Nephron progenitor cell (in vitro differentiated cells): ENCODE measurements around the gene IGSF6.
A peak's percentile ranks its signal among the peaks of the same experiment; 100 is the strongest.
"Not testable (repeated sequence)": the region's sequence is repeated elsewhere in the genome, so short reads cannot be mapped to it uniquely, and the experiment has no call there.

Experiments
- DNase-seq: peaks from one replicate; pipeline ENCODE4 v3.0.0; 2021
- H3K27ac Mint-ChIP-seq: 2 replicates; pipeline ENCODE4 v1.8.0; 2021; ENCODE audit warnings: mild to moderate bottlenecking, moderate library complexity, mixed read lengths
- H3K27me3 Mint-ChIP-seq: 2 replicates; pipeline ENCODE4 v1.8.0; 2021; ENCODE audit warnings: mild to moderate bottlenecking, low read depth, mixed read lengths; ENCODE audit not compliant: poor library complexity
- H3K36me3 Mint-ChIP-seq: 2 replicates; pipeline ENCODE4 v1.8.0; 2021; ENCODE audit warnings: low read depth, mixed read lengths
- H3K4me1 Mint-ChIP-seq: 2 replicates; pipeline ENCODE4 v1.8.0; 2021; ENCODE audit warnings: mixed read lengths
- H3K4me3 Mint-ChIP-seq: 2 replicates; pipeline ENCODE4 v1.8.0; 2021; ENCODE audit warnings: mild to moderate bottlenecking, moderate library complexity, mixed read lengths
- H3K9me3 Mint-ChIP-seq: 2 replicates; pipeline ENCODE4 v1.8.0; 2021; ENCODE audit warnings: mild to moderate bottlenecking, moderate library complexity, mixed read lengths
- TF ChIP-seq, protein P1 (sequence below): fragments of 200-600 bp; sonication (generic); IDR thresholded peaks from 2 replicates; pipeline ENCODE4 v1.5.0; 2021; ENCODE audit warnings: antibody characterized with exemption

Gene IGSF6

DNA sequence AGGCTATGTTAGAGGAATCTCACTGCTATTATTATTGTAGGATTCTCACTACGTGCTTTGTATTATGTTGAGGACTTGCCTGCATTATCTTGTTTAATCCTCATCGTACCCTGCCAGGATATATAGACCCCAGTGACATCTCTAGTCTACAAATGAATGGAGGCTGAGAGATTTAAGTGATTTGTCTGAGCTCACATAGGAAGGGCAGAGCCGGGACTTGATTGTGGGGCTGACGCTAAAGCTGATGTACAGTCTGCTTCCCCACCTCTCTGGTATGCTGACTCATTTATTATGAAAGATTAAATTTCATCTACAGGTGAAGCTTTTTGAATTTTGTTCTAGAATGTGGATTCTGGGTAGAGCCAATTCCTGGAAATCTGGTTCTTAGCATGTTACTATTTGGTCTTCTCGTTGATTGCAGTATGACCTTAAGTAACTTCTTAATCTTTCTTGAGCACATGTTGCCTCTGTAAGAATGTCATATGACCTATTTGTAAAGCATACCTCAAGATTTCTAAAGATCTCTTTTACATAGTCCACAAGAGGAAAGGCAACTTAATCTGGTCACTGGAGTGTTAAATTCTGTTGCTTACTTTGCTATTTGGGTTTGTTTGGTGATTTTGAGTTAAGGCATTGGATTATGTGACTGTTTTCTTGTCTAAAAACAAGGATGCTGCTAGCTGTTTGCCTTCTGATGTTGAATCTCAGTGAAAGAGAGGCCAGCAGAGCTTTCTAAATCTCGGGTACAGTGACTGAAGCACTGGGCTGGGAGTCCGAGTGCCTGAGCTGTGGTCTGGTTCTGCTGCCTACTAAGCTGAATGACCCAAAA lies 40.6 kb downstream of the IGSF6 start:
- TF ChIP-seq, protein P1, sequence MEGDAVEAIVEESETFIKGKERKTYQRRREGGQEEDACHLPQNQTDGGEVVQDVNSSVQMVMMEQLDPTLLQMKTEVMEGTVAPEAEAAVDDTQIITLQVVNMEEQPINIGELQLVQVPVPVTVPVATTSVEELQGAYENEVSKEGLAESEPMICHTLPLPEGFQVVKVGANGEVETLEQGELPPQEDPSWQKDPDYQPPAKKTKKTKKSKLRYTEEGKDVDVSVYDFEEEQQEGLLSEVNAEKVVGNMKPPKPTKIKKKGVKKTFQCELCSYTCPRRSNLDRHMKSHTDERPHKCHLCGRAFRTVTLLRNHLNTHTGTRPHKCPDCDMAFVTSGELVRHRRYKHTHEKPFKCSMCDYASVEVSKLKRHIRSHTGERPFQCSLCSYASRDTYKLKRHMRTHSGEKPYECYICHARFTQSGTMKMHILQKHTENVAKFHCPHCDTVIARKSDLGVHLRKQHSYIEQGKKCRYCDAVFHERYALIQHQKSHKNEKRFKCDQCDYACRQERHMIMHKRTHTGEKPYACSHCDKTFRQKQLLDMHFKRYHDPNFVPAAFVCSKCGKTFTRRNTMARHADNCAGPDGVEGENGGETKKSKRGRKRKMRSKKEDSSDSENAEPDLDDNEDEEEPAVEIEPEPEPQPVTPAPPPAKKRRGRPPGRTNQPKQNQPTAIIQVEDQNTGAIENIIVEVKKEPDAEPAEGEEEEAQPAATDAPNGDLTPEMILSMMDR, result no peak
- Mint-ChIP-seq H3K4me3 (no peak overlapping the region), H3K27ac (no peak overlapping the region), H3K9me3 (no peaks in the 10 kb centered on the region), H3K36me3 (peaks cover 32% of the 10 kb centered on the region), H3K4me1 (peaks cover 32% of the 10 kb centered on the region), H3K27me3 (no peaks in the 10 kb centered on the region)
- no peak for DNase-seq

DNA sequence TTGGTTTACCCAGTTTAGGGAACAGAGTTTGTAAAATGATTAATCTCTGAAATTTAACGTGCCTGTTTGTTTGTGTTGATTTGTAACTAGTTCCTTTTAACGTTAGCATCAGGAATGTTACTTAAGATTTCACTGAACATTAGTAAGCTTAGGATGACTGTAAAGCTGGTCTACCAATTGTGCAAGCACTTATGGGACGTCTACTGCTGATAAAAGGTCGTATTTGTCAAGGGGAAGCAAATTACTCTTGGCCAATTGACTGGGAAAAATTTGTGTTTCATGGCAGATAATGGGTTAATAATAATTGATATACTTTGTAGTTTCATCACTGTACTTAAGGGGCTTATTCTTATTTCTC lies 41.2 kb downstream of the IGSF6 start:
- Mint-ChIP-seq H3K4me3 (no peak overlapping the region), H3K27me3 (no peaks in the 10 kb centered on the region), H3K27ac (no peak overlapping the region), H3K36me3 (peaks cover 28% of the 10 kb centered on the region), H3K4me1 (peaks cover 32% of the 10 kb centered on the region), H3K9me3 (no peaks in the 10 kb centered on the region)
- TF ChIP-seq, protein P1, result no peak
- DNase-seq, result no peak

DNA sequence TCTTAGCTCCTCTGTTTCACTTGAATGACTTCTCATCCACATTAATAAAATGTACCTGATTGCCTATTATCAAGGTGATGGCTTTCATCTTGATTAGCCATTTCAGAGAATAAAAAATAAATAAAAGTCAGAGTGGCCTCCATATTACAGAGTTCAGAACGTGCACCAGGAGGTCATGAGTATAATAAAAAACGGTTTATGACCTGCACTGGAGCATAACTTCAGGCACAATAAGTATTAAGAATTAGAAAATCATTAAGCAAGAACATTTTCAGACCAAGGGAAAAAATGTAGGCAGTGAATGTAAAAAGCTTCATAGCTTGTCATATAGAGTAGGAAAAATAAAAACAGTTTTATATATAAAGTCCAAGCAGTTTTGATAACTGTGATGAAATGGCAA lies 41.6 kb downstream of the IGSF6 start:
- H3K4me3 Mint-ChIP-seq, result no peak overlapping the region
- H3K4me1 Mint-ChIP-seq, result peaks cover 34% of the 10 kb centered on the region
- no peak overlapping the region for H3K27ac Mint-ChIP-seq
- H3K36me3 Mint-ChIP-seq, result peaks cover 27% of the 10 kb centered on the region
- no peak for DNase-seq
- no peaks in the 10 kb centered on the region for H3K27me3 Mint-ChIP-seq
- TF ChIP-seq, protein P1, result no peak
- H3K9me3 Mint-ChIP-seq, result no peaks in the 10 kb centered on the region

DNA sequence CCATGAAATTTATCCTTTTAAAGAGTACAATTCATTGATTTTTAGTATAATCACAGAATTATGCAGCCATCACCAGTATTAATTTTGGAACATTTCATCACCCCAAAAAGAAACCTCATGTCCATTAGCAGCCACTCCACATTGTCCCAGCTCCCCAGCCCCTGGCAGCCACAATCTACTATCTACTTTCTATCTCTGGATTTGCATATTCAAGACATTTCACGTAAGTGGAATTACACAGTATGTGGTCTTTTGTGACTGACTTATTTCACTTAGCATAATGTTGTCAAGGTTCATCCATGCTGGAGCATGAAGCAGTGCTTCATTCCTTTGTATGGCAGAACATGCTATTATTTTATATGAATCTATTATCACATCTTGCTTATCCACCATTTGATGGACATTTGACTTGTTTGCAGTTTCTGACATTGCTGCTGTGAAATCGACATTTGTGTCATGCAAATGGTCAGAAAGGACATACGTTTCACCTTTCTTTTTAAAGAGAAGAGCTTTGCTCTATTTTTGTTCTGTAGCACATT lies 42.3 kb downstream of the IGSF6 start:
- H3K4me3 Mint-ChIP-seq, result no peak overlapping the region
- peaks cover 38% of the 10 kb centered on the region for H3K4me1 Mint-ChIP-seq
- no peaks in the 10 kb centered on the region for H3K27me3 Mint-ChIP-seq
- H3K27ac Mint-ChIP-seq, result no peak overlapping the region
- no peaks in the 10 kb centered on the region for H3K9me3 Mint-ChIP-seq
- DNase-seq, result no peak
- TF ChIP-seq, protein P1, result no peak
- H3K36me3 Mint-ChIP-seq, result peaks cover 21% of the 10 kb centered on the region

DNA sequence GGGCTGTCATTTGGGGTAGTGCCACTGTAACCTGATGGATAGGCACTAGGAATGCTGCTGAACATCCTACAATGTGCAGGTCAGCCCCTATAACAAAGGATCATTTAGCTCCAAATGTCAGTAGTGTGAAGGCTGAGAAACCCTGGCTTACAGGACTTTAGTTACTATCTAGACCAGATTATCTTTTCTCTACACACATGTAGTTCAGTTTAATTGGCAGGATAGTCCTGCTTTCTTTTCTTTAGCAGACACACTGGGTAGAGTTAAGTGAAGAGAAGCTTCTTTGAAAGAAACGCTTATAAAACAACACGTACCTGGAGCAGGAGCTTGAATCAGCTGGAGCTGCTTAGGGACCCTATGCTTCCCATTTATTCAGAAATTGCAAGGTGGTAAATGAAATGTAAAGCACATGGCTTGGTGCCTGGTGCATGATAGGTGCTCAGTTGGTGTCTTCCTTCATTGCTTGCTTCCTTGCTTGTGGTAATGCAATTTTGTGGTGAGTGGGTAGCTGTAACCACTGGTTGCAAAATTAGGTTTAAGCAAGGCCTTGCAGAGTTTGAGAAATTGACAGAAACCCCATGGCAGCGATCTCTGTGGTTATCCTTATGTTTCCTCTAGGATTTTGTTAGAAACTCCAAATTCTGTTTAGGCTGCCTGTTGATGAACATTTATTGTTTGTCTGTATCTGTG lies 43.6 kb downstream of the IGSF6 start:
- TF ChIP-seq, protein P1, result no peak
- H3K4me1 Mint-ChIP-seq, result peaks cover 50% of the 10 kb centered on the region
- no peak overlapping the region for H3K4me3 Mint-ChIP-seq
- H3K9me3 Mint-ChIP-seq, result no peaks in the 10 kb centered on the region
- no peak for DNase-seq
- peaks cover 8% of the 10 kb centered on the region for H3K36me3 Mint-ChIP-seq
- H3K27ac Mint-ChIP-seq, result peak overlapping the region; percentile 12
- H3K27me3 Mint-ChIP-seq, result no peaks in the 10 kb centered on the region

DNA sequence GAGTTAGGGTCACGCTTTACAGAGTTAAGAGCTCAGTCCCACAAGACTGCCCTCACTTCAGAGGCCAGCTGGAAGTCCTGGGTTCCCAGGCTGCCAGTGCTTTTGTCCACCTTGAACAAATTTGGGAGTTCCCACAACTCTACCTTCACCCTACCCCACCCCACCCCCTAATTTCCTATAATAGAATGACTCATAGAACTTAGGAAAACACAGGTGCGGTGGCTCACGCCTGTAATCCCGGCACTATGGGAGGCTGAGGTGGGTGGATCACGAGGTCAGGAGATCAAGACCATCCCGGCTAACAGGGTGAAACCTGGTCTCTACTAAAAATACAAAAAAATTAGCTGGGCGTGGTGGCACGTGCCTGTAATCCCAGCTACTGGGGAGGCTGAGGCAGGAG lies 46.6 kb downstream of the IGSF6 start:
- not testable (repeated sequence) for H3K27me3 Mint-ChIP-seq, DNase-seq, H3K4me3 Mint-ChIP-seq, H3K9me3 Mint-ChIP-seq, H3K27ac Mint-ChIP-seq, H3K36me3 Mint-ChIP-seq
- peaks cover 62% of the 10 kb centered on the region for H3K4me1 Mint-ChIP-seq
